Naive thymus-derived CD8-positive, alpha-beta T cell (primary cell): ENCODE results near the gene PHOSPHO1. TPM values are rescaled to one million over a fixed set of nuclear protein-coding genes. Genes with fewer than 3 reads are reported as not detected.
"Not testable (repeated sequence)": the region's sequence is repeated elsewhere in the genome, so short reads cannot be mapped to it uniquely, and the experiment has no call there.

ENCODE experiments used
- ATAC-seq, 2 donors: fragments of 150-1000 bp; cut with Tn5 transposase in 1 of 2; sonication (Bioruptor Pico), chemical (Tn5 transposase) in 1 of 2; 1 replicate in 1 of 2; 2 replicates in 1 of 2; pipeline ENCODE4 v1.10.0; 2021; ENCODE audit warnings: mild to moderate bottlenecking in 2 of 2, moderate library complexity in 2 of 2
- POLR2A ChIA-PET: fragments of 350-600 bp; sonication (Branson Sonifier 250); formaldehyde crosslinking; loops from one replicate; lab custom pipeline; 2021; ENCODE audit warnings: antibody characterized with exemption; lab: Charles Lee
- DNase-seq, 10 donors: peaks; one replicate each; pipeline versions ENCODE4 v3.0.0 to v3.0.0-alpha.2; 2020 to 2022
- H3K27ac Mint-ChIP-seq, 10 donors: one replicate each; pipeline ENCODE4 v1.8.0; 2020 to 2022; ENCODE audit warnings: mild to moderate bottlenecking in 10 of 10, mixed read lengths in 10 of 10, moderate library complexity in 4 of 10, inconsistent platforms in 1 of 10
- H3K27me3 Mint-ChIP-seq, 5 donors: one replicate each; pipeline ENCODE4 v1.8.0; 2021 to 2022; ENCODE audit warnings: mixed read lengths in 5 of 5
- H3K36me3 Mint-ChIP-seq, 3 donors: one replicate each; pipeline ENCODE4 v1.8.0; 2020 to 2022; ENCODE audit warnings: mixed read lengths in 3 of 3, mild to moderate bottlenecking in 2 of 3, inconsistent platforms in 1 of 3
- H3K4me1 Mint-ChIP-seq, 4 donors: one replicate each; pipeline ENCODE4 v1.8.0; 2021 to 2022; ENCODE audit warnings: mixed read lengths in 4 of 4
- H3K4me3 Mint-ChIP-seq, 10 donors: one replicate each; pipeline ENCODE4 v1.8.0; 2020 to 2022; ENCODE audit warnings: mild to moderate bottlenecking in 10 of 10, mixed read lengths in 10 of 10, moderate library complexity in 6 of 10, inconsistent platforms in 1 of 10
- H3K9me3 Mint-ChIP-seq, 9 donors: one replicate each; pipeline ENCODE4 v1.8.0; 2020 to 2022; ENCODE audit warnings: mixed read lengths in 9 of 9, mild to moderate bottlenecking in 3 of 9, inconsistent platforms in 1 of 9, moderate library complexity in 1 of 9
- polyA plus RNA-seq, 3 donors: library from polyadenylated mRNA; unstranded; fragments of 300-500 nt; fragmentation: Illumina TruSeq; gene quantifications; one replicate each; pipeline ENCODE4 v1.2.3, GENCODE V29; 2021
- total RNA-seq, 8 experiments: library from RNA in 2 of 8; stranded (reverse) in 2 of 8; gene quantifications; one replicate each; pipeline ENCODE4 v1.2.3 and lab custom pipeline; 2021 to 2026

PHOSPHO1 gene
- total and polyA plus RNA-seq, 5 experiments from 2014 or later, result 0.25 to 0.62 (median 0.35) TPM; not detected in 2

DNA sequence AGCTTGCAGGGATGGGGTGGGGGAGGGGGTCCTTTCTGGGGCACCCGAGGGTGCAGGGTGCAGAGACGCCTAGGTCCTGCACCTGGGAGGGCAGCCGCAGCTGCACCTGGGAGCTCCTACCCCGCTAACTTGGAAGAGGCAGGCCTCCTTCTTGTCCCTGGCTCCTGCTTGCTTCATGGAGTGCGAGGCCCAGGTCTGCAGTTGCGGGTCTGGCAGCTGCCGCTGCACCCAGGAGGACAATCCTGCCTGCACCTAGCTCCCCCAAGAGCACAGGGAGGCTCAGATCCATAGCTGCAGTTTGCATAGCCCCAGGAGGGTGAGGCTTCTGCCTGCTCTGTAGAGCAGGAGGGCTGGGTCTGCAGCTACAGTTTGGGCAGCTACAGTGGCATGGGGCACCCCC, 46.8 kb downstream of the PHOSPHO1 start:
- H3K27ac Mint-ChIP-seq, result no peak overlapping the region
- no peak for DNase-seq
- POLR2A ChIA-PET, result interaction anchor here (0.6 to 1.2 kb wide), 2 partner anchors 8 to 665 kb away, joined by 3 read pairs; no protein-coding TSS in a partner anchor
- peaks cover 4 to 5% (median 5%) of the 10 kb centered on the region in 4 donors for H3K4me1 Mint-ChIP-seq
- H3K4me3 Mint-ChIP-seq, result no peak overlapping the region
- no peaks in the 10 kb centered on the region for H3K27me3 Mint-ChIP-seq
- H3K9me3 Mint-ChIP-seq, result peaks cover 0 to 15% (median 4%) of the 10 kb centered on the region in 9 donors
- H3K36me3 Mint-ChIP-seq, result peaks cover 0 to 4% (median 1%) of the 10 kb centered on the region in 3 donors
- ATAC-seq, result no peak

GRCh38 chr17:49183341-49183740, 47.2 kb downstream of the PHOSPHO1 start:
- POLR2A ChIA-PET, result interaction anchor here (0.6 to 1.2 kb wide), 2 partner anchors 9 to 664 kb away, joined by 3 read pairs; no protein-coding TSS in a partner anchor
- Mint-ChIP-seq H3K9me3 (peaks cover 0 to 15% (median 4%) of the 10 kb centered on the region in 9 donors), H3K27ac (no peak overlapping the region), H3K4me3 (no peak overlapping the region), H3K27me3 (no peaks in the 10 kb centered on the region), H3K36me3 (peaks cover 0 to 4% (median 1%) of the 10 kb centered on the region in 3 donors), H3K4me1 (peaks cover 4 to 5% (median 5%) of the 10 kb centered on the region in 4 donors)
- ATAC-seq, result no peak
- no peak for DNase-seq

DNA sequence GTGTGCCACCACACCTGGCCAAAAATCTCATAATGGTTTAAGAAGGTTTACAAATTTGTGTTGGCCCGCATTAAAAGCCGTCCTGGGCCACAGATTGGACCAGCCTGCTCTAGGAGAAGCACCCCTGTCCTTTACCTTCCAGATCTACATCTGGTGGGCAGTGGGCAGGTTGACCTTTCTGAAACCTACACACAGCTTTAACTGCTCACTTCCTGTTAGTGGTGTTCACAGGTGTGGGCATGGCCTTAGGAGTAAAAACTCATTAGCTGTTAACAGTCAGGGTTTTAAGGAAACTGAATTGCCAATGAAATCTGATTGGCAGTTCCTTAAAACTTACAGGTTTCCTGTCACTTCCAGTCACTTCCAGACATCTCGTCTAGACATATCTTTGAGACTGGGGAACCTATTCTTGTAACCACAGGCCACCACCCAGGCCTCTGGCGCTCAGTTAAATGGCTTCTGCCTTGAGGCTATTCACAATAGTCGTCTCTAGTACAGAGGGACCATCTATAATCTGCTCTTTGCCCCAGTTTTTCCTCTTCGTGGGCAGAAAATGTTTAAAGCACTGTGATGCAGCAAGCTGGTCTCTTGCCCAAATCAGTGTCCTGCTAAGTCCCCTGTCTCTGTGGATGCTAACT, 49.5 kb downstream of the PHOSPHO1 start:
- H3K36me3 Mint-ChIP-seq, result peaks cover 0 to 13% (median 2%) of the 10 kb centered on the region in 3 donors
- H3K4me1 Mint-ChIP-seq, result peaks cover 4 to 5% (median 5%) of the 10 kb centered on the region in 4 donors
- H3K27me3 Mint-ChIP-seq, result no peaks in the 10 kb centered on the region
- no peak overlapping the region for H3K4me3 Mint-ChIP-seq
- no peak for DNase-seq
- peaks cover 1 to 30% (median 12%) of the 10 kb centered on the region in 9 donors for H3K9me3 Mint-ChIP-seq
- ATAC-seq, result no peak
- POLR2A ChIA-PET, result interaction anchor here (0.8 to 2.4 kb wide), 7 partner anchors 11 to 49 kb away, joined by 3 to 20 read pairs (median 6); partner anchors contain the start of gene PHOSPHO1
- no peak overlapping the region for H3K27ac Mint-ChIP-seq

DNA sequence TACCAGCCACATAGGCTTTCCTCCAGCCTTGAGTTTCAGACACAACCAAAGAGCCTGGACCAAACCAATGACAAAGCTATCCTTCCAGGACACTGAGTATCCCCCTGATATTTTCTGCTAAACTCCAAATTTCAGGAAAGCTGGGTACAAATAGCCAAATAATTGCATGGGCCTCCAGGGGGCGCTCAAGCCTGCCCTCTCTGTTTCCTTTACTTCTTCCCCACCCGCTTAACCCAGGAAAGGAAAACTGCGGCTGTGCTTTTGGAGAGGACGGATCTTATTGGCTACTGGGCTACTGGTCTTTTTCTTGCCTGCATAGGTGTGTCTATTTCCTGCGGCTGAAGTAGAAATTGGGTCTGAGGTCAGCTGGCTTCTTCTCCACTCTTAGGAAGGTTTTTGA, 50.3 kb downstream of the PHOSPHO1 start:
- H3K27ac Mint-ChIP-seq, result peak overlapping the region in 1 of 10 donors; percentile 80
- no peaks in the 10 kb centered on the region for H3K27me3 Mint-ChIP-seq
- POLR2A ChIA-PET, result interaction anchor here (0.8 to 2.4 kb wide), 7 partner anchors 12 to 50 kb away, joined by 3 to 20 read pairs (median 6); partner anchors contain the start of gene PHOSPHO1
- peaks cover 2 to 5% (median 5%) of the 10 kb centered on the region in 4 donors for H3K4me1 Mint-ChIP-seq
- H3K9me3 Mint-ChIP-seq, result peaks cover 2 to 35% (median 19%) of the 10 kb centered on the region in 9 donors
- peaks cover 0 to 20% (median 8%) of the 10 kb centered on the region in 3 donors for H3K36me3 Mint-ChIP-seq
- DNase-seq (peak; percentile 31 to 75 (median 64)), ATAC-seq (peak; percentile 49 to 64)
- H3K4me3 Mint-ChIP-seq, result peak overlapping the region in 2 of 10 donors; percentile 34 to 50

- H3K4me1 Mint-ChIP-seq, DNase-seq, ATAC-seq, POLR2A ChIA-PET, H3K27ac Mint-ChIP-seq, H3K4me3 Mint-ChIP-seq: not testable (repeated sequence)
- H3K36me3 Mint-ChIP-seq, result peaks cover 0 to 49% (median 26%) of the 10 kb centered on the region in 3 donors
- peaks cover 6 to 24% (median 16%) of the 10 kb centered on the region in 5 donors for H3K27me3 Mint-ChIP-seq
- H3K9me3 Mint-ChIP-seq, result peaks cover 15 to 51% (median 32%) of the 10 kb centered on the region in 9 donors
Observed at GRCh38 chr17:49175978-49176377, 54.6 kb downstream of the PHOSPHO1 start.

Other genes starting within 250 kb of the PHOSPHO1 start
- gene IGF2BP1, start 233.4 kb downstream of the PHOSPHO1 start, total RNA-seq, result not detected
- gene IGF2BP1, start 233.4 kb downstream of the PHOSPHO1 start, polyA plus RNA-seq, result not detected
- gene B4GALNT2, start 98.0 kb downstream of the PHOSPHO1 start, total RNA-seq, result under 1 TPM in 1 of 2 experiments, not detected in 1; 0.05 TPM
- gene B4GALNT2, start 98.0 kb downstream of the PHOSPHO1 start, polyA plus RNA-seq, result not detected
- gene GNGT2, start 20.2 kb downstream of the PHOSPHO1 start, total RNA-seq, result 1 to 10 TPM; 4.7 to 7.0 TPM
- gene GNGT2, start 20.2 kb downstream of the PHOSPHO1 start, polyA plus RNA-seq, result 10 to 100 TPM; 14.7 to 25.8 (median 17.1) TPM
- gene ABI3, start 20.1 kb downstream of the PHOSPHO1 start, total RNA-seq, result 10 to 100 TPM; 16.6 to 16.9 TPM
- 10 to 100 TPM; 27.7 to 50.7 (median 48.4) TPM for gene ABI3, start 20.1 kb downstream of the PHOSPHO1 start, polyA plus RNA-seq
- 10 to 100 TPM; 56.5 to 62.2 TPM for gene ZNF652, start 131.5 kb upstream of the PHOSPHO1 start, total RNA-seq
- 10 to 100 TPM; 19.9 to 20.8 (median 20.1) TPM for gene ZNF652, start 131.5 kb upstream of the PHOSPHO1 start, polyA plus RNA-seq
- 10 to 100 TPM; 61.8 to 70.0 TPM for gene PHB1, start 184.1 kb upstream of the PHOSPHO1 start, total RNA-seq
- 100 to 1,000 TPM; 156 to 196 (median 164) TPM for gene PHB1, start 184.1 kb upstream of the PHOSPHO1 start, polyA plus RNA-seq